SK-N-SH (cell line): Measurements from ENCODE around the gene MAML3. TPM values are rescaled to one million over a fixed set of nuclear protein-coding genes. Genes with fewer than 3 reads are reported as not detected.

Source experiments
- CTCF ChIA-PET: fragments of 300-600, 350-600 bp; formaldehyde crosslinking; extraction: SDS; loops from one replicate; lab custom pipeline; 2021; lab: Yijun Ruan, JAX
- POLR2A ChIA-PET: fragments of 350-600 bp; sonication (Branson Sonifier 250); formaldehyde crosslinking; extraction: SDS; loops from one replicate; lab custom pipeline; 2020; ENCODE audit warnings: antibody characterized with exemption, inconsistent platforms; lab: Yijun Ruan, JAX
- DNase-seq: peaks from one replicate; pipeline ENCODE4 v3.0.0; 2012
- H2AFZ ChIP-seq: fragments of 200-600 bp; sonication (generic); 2 replicates; pipeline ENCODE4 v1.8.1; 2016; ENCODE audit warnings: antibody characterized with exemption, mild to moderate bottlenecking, low read depth
- H3F3A ChIP-seq: fragments of 200-600 bp; sonication (generic); replicated peaks from 2 replicates; pipeline ENCODE3; 2016; ENCODE audit warnings: antibody characterized with exemption, mild to moderate bottlenecking; ENCODE audit not compliant: insufficient read depth
- H3K27ac ChIP-seq, 2 experiments: fragments of 200-500 bp in 1 of 2; fragments of 200-600 bp in 1 of 2; sonication (Bioruptor generic) in 1 of 2; sonication (generic), shearing (Covaris generic) in 1 of 2; 2 replicates each; pipeline versions ENCODE4 v1.5.1 to v1.6.1; 2014 to 2016; ENCODE audit warnings: low read depth in 2 of 2, inconsistent platforms in 1 of 2, low read length in 1 of 2, mild to moderate bottlenecking in 1 of 2, mixed read lengths in 1 of 2
- H3K27me3 ChIP-seq: fragments of 200-600 bp; sonication (generic), shearing (Covaris generic); 2 replicates; pipeline ENCODE4 v1.6.1; 2016; ENCODE audit warnings: mixed run types; ENCODE audit not compliant: insufficient read depth
- H3K36me3 ChIP-seq, 2 experiments: fragments of 200-500 bp in 1 of 2; fragments of 200-600 bp in 1 of 2; sonication (Bioruptor generic) in 1 of 2; sonication (generic) in 1 of 2; replicated peaks in 1 of 2; 2 replicates each; pipeline versions ENCODE3 to v1.5.1; 2014 to 2016; ENCODE audit warnings: low read length in 1 of 2, mild to moderate bottlenecking in 1 of 2; ENCODE audit not compliant: insufficient read depth in 2 of 2, control insufficient read depth in 1 of 2
- H3K4me1 ChIP-seq, 2 experiments: fragments of 200-500 bp in 1 of 2; fragments of 200-600 bp in 1 of 2; sonication (Bioruptor generic) in 1 of 2; sonication (generic), shearing (Covaris generic) in 1 of 2; 2 replicates each; pipeline versions ENCODE4 v1.5.1 to v1.6.1; 2014 to 2016; ENCODE audit warnings: low read depth in 1 of 2, low read length in 1 of 2, mixed run types in 1 of 2; ENCODE audit not compliant: insufficient read depth in 2 of 2, control insufficient read depth in 1 of 2
- H3K4me2 ChIP-seq: fragments of 200-600 bp; sonication (generic), shearing (Covaris generic); 2 replicates; pipeline ENCODE4 v1.6.1; 2017; ENCODE audit warnings: mixed run types
- H3K4me3 ChIP-seq, 2 experiments: fragments of 200-500 bp in 1 of 2; fragments of 200-600 bp in 1 of 2; sonication (Bioruptor generic) in 1 of 2; sonication (generic), shearing (Covaris generic) in 1 of 2; 2 replicates each; pipeline versions ENCODE4 v1.5.1 to v1.8.1; 2014 to 2016; ENCODE audit warnings: low read depth in 2 of 2, inconsistent platforms in 1 of 2, low read length in 1 of 2, mild to moderate bottlenecking in 1 of 2, mixed read lengths in 1 of 2, moderate library complexity in 1 of 2
- H3K79me2 ChIP-seq: fragments of 200-600 bp; sonication (generic); 2 replicates; pipeline ENCODE4 v1.8.1; 2017; ENCODE audit warnings: mild to moderate bottlenecking; ENCODE audit not compliant: insufficient read depth
- H3K9ac ChIP-seq: fragments of 200-600 bp; sonication (generic); 2 replicates; pipeline ENCODE4 v1.6.1; 2017; ENCODE audit warnings: mixed run types
- H3K9me2 ChIP-seq: fragments of 200-600 bp; sonication (generic); 2 replicates; pipeline ENCODE4 v1.6.1; 2017; ENCODE audit warnings: mixed run types
- H3K9me3 ChIP-seq: fragments of 200-600 bp; sonication (generic); 2 replicates; pipeline ENCODE4 v1.6.1; 2017; ENCODE audit warnings: mixed run types, mild to moderate bottlenecking, moderate library complexity
- H4K20me1 ChIP-seq: fragments of 200-600 bp; sonication (generic); 2 replicates; pipeline ENCODE4 v1.6.1; 2017; ENCODE audit warnings: mild to moderate bottlenecking, mixed run types; ENCODE audit not compliant: insufficient read depth
- CHD2 ChIP-seq: fragments of 150-350 bp; IDR thresholded peaks from 2 replicates; pipeline ENCODE4 v1.6.1; 2018; ENCODE audit warnings: low read length; ENCODE audit not compliant: partially characterized antibody
- FOXJ3 ChIP-seq: sonication (generic); formaldehyde crosslinking; IDR thresholded peaks from 2 replicates; pipeline ENCODE4 v1.5.1; 2020; ENCODE audit warnings: mild to moderate bottlenecking, missing genetic modification reagents
- GABPA ChIP-seq: IDR thresholded peaks from 2 replicates; pipeline ENCODE4 v1.4.0; 2012; ENCODE audit warnings: low read depth, mild to moderate bottlenecking
- IRF3 ChIP-seq: fragments of 150-350 bp; IDR thresholded peaks from 2 replicates; pipeline ENCODE4 v1.6.1; 2016; ENCODE audit warnings: mild to moderate bottlenecking, low read depth, low read length
- JUND ChIP-seq: IDR thresholded peaks from 2 replicates; pipeline ENCODE4 v1.4.0; 2012
- MAX ChIP-seq: IDR thresholded peaks from 2 replicates; pipeline ENCODE4 v1.4.0; 2012; ENCODE audit warnings: low read depth
- MXI1 ChIP-seq: IDR thresholded peaks from 2 replicates; pipeline ENCODE4 v1.6.1; 2012; ENCODE audit warnings: mild to moderate bottlenecking, low read depth, low read length, improper control_type of control experiment
- NFIC ChIP-seq: IDR thresholded peaks from 2 replicates; pipeline ENCODE4 v1.4.0; 2012; ENCODE audit warnings: borderline replicate concordance
- POLR2AphosphoS5 ChIP-seq: IDR thresholded peaks from 2 replicates; pipeline ENCODE4 v1.6.1; 2012; ENCODE audit warnings: low read depth, low read length
- RAD21 ChIP-seq: IDR thresholded peaks from 2 replicates; pipeline ENCODE4 v1.6.1; 2012; ENCODE audit warnings: mild to moderate bottlenecking, low read length
- RCOR1 ChIP-seq: fragments of 150-350 bp; IDR thresholded peaks from 2 replicates; pipeline ENCODE4 v1.6.1; 2017; ENCODE audit warnings: antibody characterized with exemption, low read length
- REST ChIP-seq: IDR thresholded peaks from 2 replicates; pipeline ENCODE4 v1.6.1; 2012; ENCODE audit warnings: mild to moderate bottlenecking, low read depth, low read length, moderate library complexity
- SIN3A ChIP-seq: IDR thresholded peaks from 2 replicates; pipeline ENCODE4 v1.6.1; 2012; ENCODE audit warnings: low read depth, mild to moderate bottlenecking, low read length, moderate library complexity, borderline replicate concordance
- TAF1 ChIP-seq: IDR thresholded peaks from 2 replicates; pipeline ENCODE4 v1.6.1; 2012; ENCODE audit warnings: low read depth, mild to moderate bottlenecking, low read length, moderate library complexity, borderline replicate concordance
- TEAD4 ChIP-seq: IDR thresholded peaks from 2 replicates; pipeline ENCODE4 v1.4.0; 2012; ENCODE audit warnings: mild to moderate bottlenecking, borderline replicate concordance; ENCODE audit not compliant: insufficient read depth
- USF1 ChIP-seq: IDR thresholded peaks from 2 replicates; pipeline ENCODE4 v1.4.0; 2012; ENCODE audit warnings: low read depth, borderline replicate concordance
- USF2 ChIP-seq: fragments of 150-350 bp; IDR thresholded peaks from 2 replicates; pipeline ENCODE4 v1.6.1; 2017; ENCODE audit warnings: antibody characterized with exemption, low read length, low read depth, borderline replicate concordance
- YY1 ChIP-seq: IDR thresholded peaks from 2 replicates; pipeline ENCODE4 v1.4.0; 2012; ENCODE audit warnings: low read depth, mild to moderate bottlenecking
- WGBS: methylation state at CpG from one replicate; pipeline ENCODE4 v1.1.6; 2017; ENCODE audit warnings: low lambda C conversion rate; 5-methylcytosine and 5-hydroxymethylcytosine counted together
- polyA plus RNA-seq, 3 experiments: library from polyadenylated mRNA; depleted of rRNA; stranded (reverse); fragments of >200 nt; gene quantifications; 2 replicates each; pipeline ENCODE4 v1.2.3, GENCODE V29; 2012

MAML3 gene
- polyA plus RNA-seq, 1 of the 3 experiments (the other 2 are of a cell fraction): 5.3 TPM

GRCh38 chr4:139672215-139672614, 481.8 kb downstream of the MAML3 start:
- DNase-seq: no peak
- H3K4me2 ChIP-seq: no peak overlapping the region
- H4K20me1 ChIP-seq: no peaks in the 10 kb centered on the region
- H3K27me3 ChIP-seq: no peaks in the 10 kb centered on the region
- no peak overlapping the region for H3K27ac ChIP-seq
- H3K9ac ChIP-seq: no peak overlapping the region
- POLR2A ChIA-PET: no interaction called here
- H3K36me3 ChIP-seq: no peaks in the 10 kb centered on the region
- H3K4me1 ChIP-seq: peaks cover 0 to 2% of the 10 kb centered on the region in 2 experiments; a peak in 1 of 4 replicates
- TF ChIP-seq JUND (no peak), SIN3A (no peak), NFIC (no peak), MXI1 (no peak), POLR2AphosphoS5 (no peak), YY1 (no peak), MAX (no peak), CHD2 (no peak), GABPA (no peak), TEAD4 (no peak), USF1 (no peak), REST (no peak), IRF3 (no peak), TAF1 (no peak), USF2 (no peak), RCOR1 (no peak), FOXJ3 (CRISPR knock-in tag) (no peak), RAD21 (no peak)
- CTCF ChIA-PET: interaction anchor here (1.0 to 3.9 kb wide), 4 partner anchors 13 to 69 kb away, joined by 3 to 20 read pairs (median 4); no protein-coding TSS in a partner anchor
- no peaks in the 10 kb centered on the region for H3K79me2 ChIP-seq
- no peak overlapping the region for H3K4me3 ChIP-seq
- no peaks in the 10 kb centered on the region for H3F3A ChIP-seq
- no peak overlapping the region for H2AFZ ChIP-seq
- H3K9me3 ChIP-seq: no peaks in the 10 kb centered on the region
- 100% methylated on average over 2 of the region's 2 CpGs for WGBS
- no peaks in the 10 kb centered on the region for H3K9me2 ChIP-seq
